Adrenal gland (tissue), 5 donors: Measurements from ENCODE around the gene ABCD3.
"Not testable (repeated sequence)": the region's sequence is repeated elsewhere in the genome, so short reads cannot be mapped to it uniquely, and the experiment has no call there.

Source experiments
- POLR2A ChIP-seq, 2 donors: fragments of 450-650 bp; IDR thresholded peaks; one replicate each; pipeline ENCODE4 v1.6.1; 2017; ENCODE audit warnings: antibody characterized with exemption in 2 of 2, mild to moderate bottlenecking in 2 of 2, moderate library complexity in 1 of 2
- TF ChIP-seq, protein P1 (sequence below), 6 experiments: fragments of 450-650 bp in 4 of 6; fragments of 200-600 bp in 2 of 6; sonication (generic) in 1 of 6; IDR thresholded peaks; 1 replicate in 5 of 6; 2 replicates in 1 of 6; pipeline versions ENCODE4 v1.5.1 to v1.8.0; 2016 to 2021; ENCODE audit warnings: antibody characterized with exemption in 6 of 6, mild to moderate bottlenecking in 2 of 6, moderate library complexity in 1 of 6
- donor health status: DM: no; HTN: no; CAD: no.

GRCh38 chr1:94375666-94376065, 42.5 kb upstream of the ABCD3 start:
- TF ChIP-seq, protein P1, sequence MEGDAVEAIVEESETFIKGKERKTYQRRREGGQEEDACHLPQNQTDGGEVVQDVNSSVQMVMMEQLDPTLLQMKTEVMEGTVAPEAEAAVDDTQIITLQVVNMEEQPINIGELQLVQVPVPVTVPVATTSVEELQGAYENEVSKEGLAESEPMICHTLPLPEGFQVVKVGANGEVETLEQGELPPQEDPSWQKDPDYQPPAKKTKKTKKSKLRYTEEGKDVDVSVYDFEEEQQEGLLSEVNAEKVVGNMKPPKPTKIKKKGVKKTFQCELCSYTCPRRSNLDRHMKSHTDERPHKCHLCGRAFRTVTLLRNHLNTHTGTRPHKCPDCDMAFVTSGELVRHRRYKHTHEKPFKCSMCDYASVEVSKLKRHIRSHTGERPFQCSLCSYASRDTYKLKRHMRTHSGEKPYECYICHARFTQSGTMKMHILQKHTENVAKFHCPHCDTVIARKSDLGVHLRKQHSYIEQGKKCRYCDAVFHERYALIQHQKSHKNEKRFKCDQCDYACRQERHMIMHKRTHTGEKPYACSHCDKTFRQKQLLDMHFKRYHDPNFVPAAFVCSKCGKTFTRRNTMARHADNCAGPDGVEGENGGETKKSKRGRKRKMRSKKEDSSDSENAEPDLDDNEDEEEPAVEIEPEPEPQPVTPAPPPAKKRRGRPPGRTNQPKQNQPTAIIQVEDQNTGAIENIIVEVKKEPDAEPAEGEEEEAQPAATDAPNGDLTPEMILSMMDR (IDR thresholded peaks at IDR 0.05): not testable (repeated sequence)
- TF ChIP-seq POLR2A (IDR thresholded peaks at IDR 0.05): not testable (repeated sequence)
